GM21447 (cell line): ENCODE measurements around the gene PYURF.
"Not testable (repeated sequence)": the region's sequence is repeated elsewhere in the genome, so short reads cannot be mapped to it uniquely, and the experiment has no call there.

Experiments
- ATAC-seq: cut with Tn5 transposase; IDR thresholded peaks from one replicate; pipeline ENCODE4 v1.9.1; 2021; ENCODE audit not compliant: unreplicated experiment

PYURF gene, protein sequence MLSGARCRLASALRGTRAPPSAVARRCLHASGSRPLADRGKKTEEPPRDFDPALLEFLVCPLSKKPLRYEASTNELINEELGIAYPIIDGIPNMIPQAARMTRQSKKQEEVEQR

DNA sequence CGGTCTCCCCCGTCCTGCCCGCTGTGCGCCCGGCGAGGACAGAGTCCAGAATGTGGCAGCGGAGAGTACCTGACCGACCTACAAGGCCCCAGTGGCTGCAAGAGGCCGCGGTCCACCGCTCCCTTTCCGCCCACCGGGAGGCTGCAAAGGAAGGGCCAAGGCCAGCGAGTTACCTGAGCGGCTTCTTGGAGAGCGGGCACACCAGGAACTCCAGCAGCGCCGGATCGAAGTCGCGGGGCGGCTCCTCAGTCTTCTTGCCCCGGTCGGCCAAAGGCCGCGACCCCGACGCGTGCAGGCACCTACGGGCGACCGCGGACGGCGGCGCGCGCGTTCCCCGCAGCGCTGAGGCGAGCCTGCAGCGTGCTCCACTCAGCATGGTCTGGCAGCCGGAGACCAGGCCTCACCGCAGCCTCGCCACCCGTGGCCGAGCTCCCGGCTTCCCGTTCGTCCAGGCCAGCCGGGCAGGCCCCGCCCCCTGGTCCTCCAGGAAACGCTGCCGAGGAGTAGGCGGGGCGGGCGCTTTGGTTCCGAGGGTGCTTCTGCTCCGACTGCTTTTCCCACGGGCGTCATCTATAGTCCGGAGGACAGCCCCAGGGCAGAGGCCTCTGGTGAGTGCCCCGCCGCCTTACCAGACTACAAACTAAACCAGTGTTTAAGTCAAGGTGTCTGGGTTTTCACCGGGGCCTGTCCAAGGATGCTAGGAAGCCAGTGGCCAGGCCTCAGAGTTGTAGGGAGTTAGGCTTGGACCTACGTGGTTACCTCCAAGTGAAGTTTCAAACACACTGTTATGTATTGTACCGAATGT lies at the start of gene PYURF:
PYURF (minus strand) TSS at position 452 of the 805 bp plus-strand sequence; CDS start at position 376, 76 bp downstream.
- ATAC-seq, result peak; percentile 81

DNA sequence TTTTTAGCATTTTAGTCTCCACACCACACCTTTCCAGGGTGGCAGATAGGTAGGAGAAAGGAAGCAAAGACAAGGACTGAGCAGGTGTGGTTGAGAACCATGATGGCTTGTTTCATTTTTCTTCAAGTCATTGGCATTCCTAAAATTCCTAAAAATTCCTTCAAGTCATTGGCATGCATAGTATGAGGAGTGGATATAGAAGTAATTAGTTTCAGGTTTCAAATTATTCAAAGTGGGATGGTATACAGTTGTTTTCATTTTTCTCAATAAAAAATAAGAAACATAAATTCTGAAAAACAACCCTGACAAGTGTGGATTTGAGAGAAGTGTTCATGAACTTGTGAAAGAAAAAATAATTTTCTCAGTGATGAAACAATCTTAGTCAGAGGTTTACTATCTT lies 46.4 kb upstream of the PYURF start:
- no peak for ATAC-seq

DNA sequence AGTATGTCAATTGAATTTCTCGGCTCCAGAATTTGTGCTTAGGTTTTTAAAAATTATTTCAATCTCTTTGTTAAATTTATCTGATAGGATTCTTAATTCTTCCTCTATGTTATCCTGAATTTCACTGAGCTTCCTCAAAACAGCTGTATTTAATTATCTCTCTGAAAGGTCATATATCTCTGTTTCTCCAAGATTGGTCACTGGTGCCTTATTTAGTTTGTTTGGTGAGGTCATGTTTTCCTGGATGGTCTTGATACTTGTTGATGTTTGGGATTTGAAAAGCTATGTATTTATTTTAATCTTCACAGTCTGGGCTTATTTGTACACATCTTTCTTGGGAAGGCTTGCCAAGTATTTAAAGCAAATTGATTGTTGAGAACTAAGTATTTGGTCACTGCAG lies 44.0 kb upstream of the PYURF start:
- no peak for ATAC-seq

DNA sequence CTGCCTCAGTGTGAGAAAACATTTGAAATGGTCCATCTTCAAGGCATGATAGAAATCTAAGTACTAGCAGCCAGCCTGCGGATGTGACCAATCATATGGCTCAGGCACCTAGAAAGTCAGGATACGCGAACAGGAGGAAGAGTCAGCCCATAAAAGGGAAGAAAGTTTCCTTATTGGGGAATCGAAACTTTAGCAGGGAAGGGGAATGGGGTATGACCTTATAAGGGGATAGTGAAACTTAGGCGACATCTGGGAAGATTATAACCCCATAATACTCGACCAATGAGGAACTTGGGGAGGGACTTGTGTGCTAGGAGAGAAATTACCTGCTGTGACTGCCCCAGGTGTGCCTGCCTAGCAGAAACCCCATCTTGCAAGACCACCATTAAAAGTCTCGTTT lies 26.2 kb upstream of the PYURF start:
- no peak for ATAC-seq

DNA sequence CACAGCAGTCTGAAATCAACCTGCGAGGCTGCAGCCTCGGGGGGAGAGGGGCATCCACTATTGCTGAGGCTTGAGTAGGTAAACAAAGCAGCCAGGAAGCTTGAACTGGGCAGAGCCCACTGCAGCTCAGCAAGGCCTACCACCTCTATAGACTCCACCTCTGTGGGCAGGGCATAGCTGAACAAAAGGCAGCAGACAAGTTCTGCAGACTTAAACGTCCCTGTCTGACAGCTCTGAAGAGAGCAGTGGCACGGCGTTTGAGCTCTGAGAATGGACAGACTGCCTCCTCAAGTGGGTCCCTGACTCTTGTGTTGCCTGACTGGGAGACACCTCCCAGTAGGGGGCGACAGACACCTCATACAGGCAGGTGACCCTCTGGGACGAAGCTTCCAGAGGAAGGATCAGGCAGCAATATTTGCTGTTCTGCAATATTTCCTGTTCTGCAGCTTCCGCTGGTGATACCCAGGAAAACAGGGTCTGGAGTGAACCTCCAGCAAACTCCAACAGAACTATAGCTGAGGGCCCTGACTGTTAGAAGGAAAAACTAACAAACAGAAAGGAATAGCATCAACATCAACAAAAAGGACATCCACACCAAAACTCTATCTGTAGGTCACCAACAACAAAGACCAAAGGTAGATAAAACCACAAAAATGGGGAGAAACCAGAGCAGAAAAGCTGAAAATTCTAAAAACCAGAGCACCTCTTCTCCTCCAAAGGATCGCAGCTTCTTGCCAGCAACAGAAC lies 15.9 kb upstream of the PYURF start:
- not testable (repeated sequence) for ATAC-seq

DNA sequence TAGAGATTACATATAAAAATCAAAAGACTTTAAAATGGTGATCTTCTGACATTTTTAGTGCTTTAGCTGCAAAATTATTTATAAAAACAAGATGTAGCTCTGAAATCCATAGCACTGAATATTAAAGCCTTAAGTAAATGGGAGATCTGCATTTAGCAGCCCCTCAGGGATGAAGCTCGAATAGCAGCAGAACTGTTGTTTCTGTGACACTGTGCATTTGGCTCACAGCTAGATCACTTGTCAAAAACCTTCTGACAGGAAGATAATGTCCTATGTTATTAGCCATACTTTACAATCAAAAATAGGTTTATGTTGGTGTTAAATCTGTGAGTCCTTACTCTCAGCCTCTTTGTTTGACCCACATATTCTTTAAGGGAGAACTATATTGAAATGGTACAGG lies 14.1 kb upstream of the PYURF start:
- no peak for ATAC-seq

DNA sequence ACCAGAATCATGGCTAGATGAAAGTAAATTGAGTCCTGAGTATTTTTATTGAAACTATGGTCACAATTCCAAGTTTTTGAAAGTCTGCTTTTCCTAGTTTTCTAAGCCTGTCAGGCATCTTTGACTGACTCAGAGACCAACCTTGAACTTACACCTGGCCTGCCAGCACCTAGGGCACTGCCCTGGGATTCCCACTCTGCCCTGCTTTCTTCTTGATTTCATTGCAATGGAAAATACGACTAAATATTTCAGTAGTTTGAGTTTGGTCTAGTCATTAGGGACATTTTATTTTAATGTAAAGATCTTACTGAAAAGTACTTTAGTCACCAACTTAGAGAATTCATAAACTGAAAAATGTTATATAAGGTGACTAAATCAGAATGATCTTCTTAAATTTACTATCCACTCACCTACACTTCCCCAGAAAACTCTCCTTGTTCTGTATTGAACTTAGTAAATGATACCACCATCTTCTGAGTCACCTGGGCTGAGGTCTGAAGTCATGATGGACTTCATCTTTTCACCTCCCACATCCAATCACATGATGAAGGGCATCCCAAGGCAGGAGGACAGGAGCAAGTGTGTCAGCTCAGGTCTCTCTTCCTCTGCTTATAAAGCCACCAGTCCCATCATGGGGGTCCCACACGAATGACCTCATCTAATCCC lies 11.6 kb upstream of the PYURF start:
- ATAC-seq, result no peak

DNA sequence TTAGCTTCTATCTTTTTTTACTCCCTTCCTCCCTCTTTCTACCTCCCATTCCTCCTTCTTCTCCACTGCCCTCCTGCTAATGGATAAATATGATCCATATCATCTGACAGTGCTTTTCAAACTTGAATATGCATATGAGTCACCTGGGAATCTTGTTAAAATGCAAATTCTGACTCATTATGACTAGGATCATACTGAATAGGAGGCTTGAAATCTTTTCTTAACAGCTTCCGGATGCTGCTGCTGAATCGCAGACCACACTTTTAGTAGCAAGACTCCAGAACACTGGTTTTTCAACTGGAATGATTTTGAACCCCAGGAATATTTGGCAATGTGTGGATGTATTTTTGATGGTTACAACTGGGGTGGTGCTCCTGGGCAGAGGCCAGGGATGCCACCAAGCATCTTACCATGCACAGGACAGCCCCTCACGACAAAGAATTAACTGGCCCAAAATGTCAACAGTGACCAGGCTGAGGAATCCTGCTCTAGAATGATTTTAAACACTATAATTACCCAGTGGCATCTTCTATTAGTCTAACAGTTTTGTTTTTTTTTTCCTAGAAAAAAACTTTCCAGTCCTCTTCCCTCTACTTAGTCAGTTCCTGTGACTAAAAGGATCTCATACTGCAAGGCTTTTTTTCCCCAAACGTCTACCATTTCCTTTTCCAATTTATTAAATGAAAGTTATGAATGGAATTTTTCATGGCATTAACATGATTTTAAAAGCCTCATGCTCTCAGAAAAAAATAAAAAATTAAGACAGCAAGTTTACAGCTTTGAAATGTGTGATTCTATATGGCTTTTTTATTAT lies 10.6 kb upstream of the PYURF start:
- ATAC-seq, result no peak

DNA sequence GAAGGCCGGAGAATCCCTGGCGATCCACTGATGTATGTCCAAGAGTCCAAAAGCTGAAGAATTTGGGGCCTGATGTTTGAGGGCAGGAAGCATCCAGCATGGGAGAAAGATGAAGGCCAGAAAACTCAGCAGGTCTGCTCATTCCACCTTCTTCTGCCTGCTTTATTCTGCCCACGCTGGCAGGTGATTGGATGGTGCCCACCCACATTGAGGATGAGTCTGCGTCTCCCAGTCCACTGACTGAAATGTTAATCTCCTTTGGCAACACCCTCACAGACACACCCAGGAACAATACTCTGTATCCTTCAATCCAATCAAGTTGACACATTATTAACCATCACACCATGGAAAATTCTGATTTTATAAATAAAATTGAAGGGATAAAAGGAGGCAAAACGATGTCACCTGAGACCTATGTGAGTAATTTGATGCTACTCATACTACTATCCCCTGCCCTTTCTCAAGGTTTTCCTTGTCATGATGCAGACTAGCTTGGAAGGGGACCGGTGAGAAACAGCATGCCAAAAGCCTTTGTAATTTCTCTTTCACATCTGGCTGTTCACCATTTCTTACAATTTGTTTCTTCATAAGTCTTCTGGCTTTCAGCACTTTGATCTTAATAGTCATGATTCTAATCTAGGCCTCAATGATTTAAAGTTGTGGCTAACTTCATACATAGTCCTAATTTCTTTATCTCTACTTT lies 9.7 kb upstream of the PYURF start:
- no peak for ATAC-seq

DNA sequence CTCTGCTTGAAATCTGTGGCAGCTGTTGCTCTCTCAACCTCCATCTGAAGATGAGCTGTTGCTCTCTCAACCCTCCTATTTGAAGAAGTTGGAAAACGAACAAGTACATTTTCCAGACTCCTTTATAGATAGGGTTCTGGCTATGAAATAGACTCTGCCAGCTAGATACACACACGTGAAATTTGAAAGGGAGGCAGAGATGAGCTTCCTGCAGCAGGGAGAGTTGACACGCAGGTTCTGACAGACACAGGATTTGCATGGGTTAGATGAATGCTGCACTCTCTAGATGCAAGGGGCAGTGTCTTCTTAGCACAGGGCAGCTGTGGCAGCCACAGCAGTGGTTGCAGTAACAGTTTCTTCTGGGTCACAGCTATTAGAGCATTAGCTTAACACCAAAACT lies 8.0 kb upstream of the PYURF start:
- ATAC-seq, result no peak

DNA sequence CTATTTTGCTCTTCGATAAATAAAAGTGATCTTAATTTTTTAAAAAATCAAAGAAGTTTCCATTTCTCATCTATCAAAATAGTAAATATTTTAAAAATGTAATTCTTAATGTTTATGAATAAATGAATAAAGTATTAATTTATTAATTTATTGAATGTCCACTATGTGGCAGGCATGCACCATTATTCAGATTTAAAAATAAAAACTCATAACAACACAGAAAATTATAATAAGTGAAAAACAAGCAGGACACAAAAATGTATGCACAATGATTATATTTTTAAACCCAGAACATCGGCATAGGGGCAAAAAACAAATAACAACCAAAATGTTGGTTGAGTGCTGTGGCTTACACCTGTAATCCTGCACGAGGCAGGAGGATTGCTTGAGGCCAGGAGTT lies 5.3 kb upstream of the PYURF start:
- ATAC-seq, result no peak

DNA sequence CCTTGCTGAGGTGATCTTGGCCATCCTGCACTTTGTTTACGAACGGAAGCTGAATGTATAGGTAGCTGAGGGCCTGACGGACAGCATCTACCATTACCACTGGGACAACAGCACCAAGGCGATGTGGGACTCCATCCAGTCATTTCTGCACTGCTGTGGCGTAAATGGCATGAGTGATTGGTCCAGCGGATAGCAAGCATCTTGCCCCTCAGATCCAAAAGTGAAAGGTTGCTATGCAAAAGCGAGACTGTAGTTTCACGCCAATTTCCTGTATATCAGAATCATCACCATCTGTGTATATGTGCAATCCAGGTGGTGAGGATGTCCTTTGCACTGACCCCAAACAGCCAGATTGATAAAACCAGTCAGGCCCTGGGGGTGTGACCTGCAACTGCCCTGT lies 4.2 kb upstream of the PYURF start:
- ATAC-seq, result peak; percentile 38

DNA sequence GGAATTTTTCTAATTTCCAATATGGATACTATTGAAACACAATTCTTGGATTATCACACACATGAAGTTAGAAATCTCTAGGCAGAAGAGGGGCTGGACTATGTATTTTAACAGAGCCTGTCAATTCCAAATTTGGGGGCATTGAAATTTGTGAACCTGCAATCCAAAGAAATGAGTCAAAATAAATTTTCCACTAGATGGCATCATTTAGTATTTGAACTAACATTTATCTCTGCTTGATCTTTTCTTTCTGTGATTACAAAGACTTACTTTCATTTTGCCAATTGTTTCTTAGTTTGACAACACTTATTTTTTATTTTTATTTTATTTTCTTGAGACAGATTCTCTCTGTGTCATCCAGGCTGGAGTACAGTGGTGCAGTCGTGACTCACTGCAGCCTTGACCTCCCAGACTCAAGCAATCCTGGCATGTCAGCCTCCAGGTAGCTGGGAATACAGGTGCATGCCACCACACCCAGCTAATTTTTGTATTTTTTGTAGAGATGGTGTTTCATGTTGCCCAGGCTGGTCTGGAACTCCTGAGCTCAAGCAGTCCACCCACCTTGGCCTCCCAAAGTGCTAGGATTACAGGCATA lies 2.7 kb upstream of the PYURF start:
- ATAC-seq, result no peak

DNA sequence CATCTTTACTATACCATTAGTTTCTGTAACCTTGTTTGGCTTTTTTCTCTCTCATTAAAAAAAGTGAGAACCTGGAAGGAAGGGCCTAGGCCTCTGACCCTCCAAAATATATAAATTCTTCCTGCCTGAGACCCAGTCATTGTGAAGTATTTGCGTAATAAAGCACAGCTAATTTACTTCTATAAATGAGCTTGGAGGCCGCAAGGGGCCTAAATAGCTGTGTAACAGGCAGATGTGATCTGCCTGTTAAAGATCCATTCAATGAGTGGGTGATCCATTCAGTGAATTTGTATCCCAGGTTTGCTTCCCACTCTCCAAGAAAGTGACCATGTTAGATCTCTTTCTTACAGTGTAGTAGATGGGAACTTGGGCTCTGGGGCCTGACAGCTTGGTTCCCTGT lies 595 bp upstream of the PYURF start:
- no peak for ATAC-seq

DNA sequence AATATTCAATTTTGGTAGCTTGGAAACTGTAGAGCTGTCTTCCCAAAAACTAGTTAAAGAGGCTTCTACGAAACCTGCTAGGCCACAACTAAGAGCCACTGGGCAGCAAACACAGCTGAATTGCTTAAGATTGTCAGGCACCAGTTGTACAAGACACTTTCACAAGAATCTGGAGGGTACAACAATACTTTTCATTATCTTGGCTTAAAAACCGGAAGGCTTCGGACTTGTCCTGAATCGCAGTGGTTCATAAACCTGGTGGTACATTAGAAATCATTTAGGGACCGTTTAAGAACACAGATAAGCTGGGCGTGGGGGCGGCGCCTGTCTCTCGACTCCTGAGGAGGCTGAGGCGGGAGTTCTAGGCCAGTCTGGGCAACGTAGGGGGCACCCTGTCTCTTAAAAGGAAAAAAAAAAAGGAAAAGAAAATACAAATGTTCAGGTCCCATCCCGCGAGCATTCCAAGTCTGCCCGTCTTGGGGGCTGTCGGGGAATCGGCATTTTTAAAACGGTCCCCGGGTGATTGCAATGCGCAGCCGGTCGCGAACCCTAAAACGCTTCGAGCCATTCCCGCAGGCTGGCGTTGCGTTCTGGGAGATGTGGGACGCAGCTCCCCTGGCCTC lies 763 bp downstream of the PYURF start:
- ATAC-seq, result peak; percentile 23

DNA sequence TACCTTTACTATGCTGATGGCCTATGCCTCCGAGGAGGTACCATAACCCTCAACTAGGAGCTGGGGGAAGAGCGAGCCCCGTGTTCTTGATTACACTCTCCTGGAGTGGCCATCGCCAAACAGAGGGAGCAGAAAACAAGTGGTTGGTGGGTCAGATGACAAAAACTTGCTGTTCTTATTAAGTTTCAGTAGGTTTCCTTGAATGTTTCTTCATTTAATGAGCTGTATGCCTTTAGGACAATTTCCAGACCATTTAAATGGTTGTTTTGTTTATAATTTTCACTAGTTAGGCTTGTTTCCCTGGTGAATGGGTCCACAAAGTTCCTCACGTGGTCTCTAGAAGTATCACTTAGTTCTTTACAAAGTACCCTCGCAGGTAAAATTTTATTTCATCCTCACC lies 4.7 kb downstream of the PYURF start:
- no peak for ATAC-seq

DNA sequence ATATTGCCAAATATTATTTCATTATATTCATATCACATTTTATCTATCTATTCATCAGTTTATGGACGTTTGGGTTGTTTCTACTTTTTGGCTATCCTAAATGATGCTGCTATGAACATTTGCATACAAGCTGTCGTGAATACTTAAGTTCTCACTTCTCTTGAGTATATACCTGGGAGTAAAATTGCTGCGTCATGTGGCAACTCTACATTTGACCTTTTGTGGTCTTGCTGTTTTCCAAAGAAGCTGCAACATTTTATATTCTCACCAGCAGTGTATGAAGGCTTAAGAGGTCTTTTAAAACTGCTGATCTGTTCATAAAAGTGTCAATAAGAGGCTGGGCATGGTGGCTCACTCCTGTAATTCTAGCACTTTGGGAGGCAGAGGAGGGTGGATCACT lies 5.8 kb downstream of the PYURF start:
- no peak for ATAC-seq

DNA sequence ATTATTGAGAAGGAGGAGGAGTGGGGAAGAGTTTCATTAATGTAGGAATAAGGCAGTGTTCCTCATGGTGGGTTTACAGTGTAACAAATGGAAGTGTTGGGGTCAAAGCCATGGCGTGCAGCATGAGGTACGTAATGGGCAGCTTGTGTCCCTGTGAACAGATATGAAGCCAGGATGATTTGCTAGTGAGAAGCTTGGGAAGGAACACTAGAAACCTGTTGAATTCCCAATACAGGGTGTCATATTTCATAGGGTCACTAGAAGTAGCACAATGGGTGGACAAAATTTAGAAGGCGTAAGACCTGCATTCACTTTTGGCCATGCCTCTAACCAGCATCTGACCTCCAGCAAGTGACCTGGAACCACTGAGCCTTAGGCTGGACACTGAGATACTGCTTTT lies 6.8 kb downstream of the PYURF start:
- ATAC-seq, result no peak
